B cell (primary cell): ENCODE results near the gene SETDB1. TPM values are rescaled to one million over a fixed set of nuclear protein-coding genes. Genes with fewer than 3 reads are reported as not detected.

Source experiments
- ATAC-seq: fragments of 200-7000 bp; cut with Tn5 transposase; one replicate; pipeline ENCODE4 v1.10.0; 2021; ENCODE audit warnings: low read depth, mild to moderate bottlenecking, moderate number of reproducible peaks, moderate library complexity
- CTCF ChIA-PET: fragments of 350-600 bp; sonication (Branson Sonifier 250); formaldehyde crosslinking; loops from one replicate; lab custom pipeline; 2021; ENCODE audit warnings: antibody characterized with exemption, inconsistent platforms; lab: Charles Lee
- POLR2A ChIA-PET: fragments of 350-600 bp; sonication (Branson Sonifier 250); formaldehyde crosslinking; loops from one replicate; lab custom pipeline; 2021; ENCODE audit warnings: antibody characterized with exemption; lab: Charles Lee
- DNase-seq: peaks from one replicate; pipeline ENCODE4 v3.0.0; 2013
- H2AFZ ChIP-seq: 2 replicates; pipeline ENCODE4 v1.6.1; 2012; ENCODE audit warnings: mild to moderate bottlenecking, low read depth, low read length; ENCODE audit not compliant: insufficient read depth, poor library complexity, severe bottlenecking
- H3K27ac ChIP-seq, 2 donors: 1 replicate in 1 of 2; 2 replicates in 1 of 2; pipeline ENCODE4 v1.5.1; 2012 to 2013; ENCODE audit warnings: low read length in 2 of 2, mild to moderate bottlenecking in 2 of 2, moderate library complexity in 1 of 2
- H3K27me3 ChIP-seq, 4 experiments: fragments of 200-600 bp in 1 of 4; sonication (generic) in 1 of 4; replicated peaks in 1 of 4; 1 replicate in 2 of 4; 2 replicates in 2 of 4; pipeline versions ENCODE4 v1.6.1 to v1.7.0; 2013 to 2016; ENCODE audit warnings: low read length in 3 of 4, mild to moderate bottlenecking in 2 of 4, mixed read lengths in 1 of 4, moderate library complexity in 1 of 4; ENCODE audit not compliant: insufficient read depth in 4 of 4, control insufficient read depth in 3 of 4; ENCODE audit errors: control extremely low read depth in 1 of 4
- H3K36me3 ChIP-seq, 2 experiments: replicated peaks in 1 of 2; 1 replicate in 1 of 2; 2 replicates in 1 of 2; pipeline versions ENCODE4 v1.6.1 to v1.7.1; 2013; ENCODE audit warnings: low read length in 1 of 2; ENCODE audit not compliant: insufficient read depth in 2 of 2, control insufficient read depth in 1 of 2; ENCODE audit errors: control extremely low read depth in 1 of 2, extremely low read depth in 1 of 2
- H3K4me1 ChIP-seq, 2 donors: fragments of 200-600 bp in 1 of 2; sonication (generic) in 1 of 2; 1 replicate in 1 of 2; 2 replicates in 1 of 2; pipeline versions ENCODE4 v1.5.1 to v1.6.1; 2013 to 2017; ENCODE audit warnings: low read length in 2 of 2; ENCODE audit not compliant: control insufficient read depth in 2 of 2, insufficient read depth in 2 of 2
- H3K4me2 ChIP-seq: replicated peaks from 2 replicates; pipeline ENCODE3; 2012; ENCODE audit warnings: mild to moderate bottlenecking, low read depth, low read length; ENCODE audit not compliant: poor library complexity, severe bottlenecking
- H3K4me3 ChIP-seq, 5 experiments: fragments of 200-600 bp in 1 of 5; sonication (generic) in 1 of 5; 1 replicate in 3 of 5; 2 replicates in 2 of 5; pipeline versions ENCODE4 v1.5.1 to v1.7.0; 2011 to 2016; ENCODE audit warnings: low read length in 4 of 5, mild to moderate bottlenecking in 4 of 5, low read depth in 2 of 5, control low read depth in 1 of 5, moderate library complexity in 1 of 5; ENCODE audit not compliant: insufficient read depth in 1 of 5; ENCODE audit errors: control extremely low read depth in 1 of 5, extremely low read depth in 1 of 5
- H3K79me2 ChIP-seq: fragments of 200-600 bp; sonication (generic); one replicate; pipeline ENCODE4 v1.6.0; 2016; ENCODE audit warnings: low read length; ENCODE audit not compliant: control insufficient read depth, insufficient read depth
- H3K9ac ChIP-seq: fragments of 200-600 bp; sonication (generic); 2 replicates; pipeline ENCODE4 v1.6.1; 2017; ENCODE audit warnings: mild to moderate bottlenecking, low read length, moderate library complexity
- H3K9me3 ChIP-seq, 3 donors: one replicate each; pipeline versions ENCODE4 v1.6.1 to v1.7.1; 2013; ENCODE audit warnings: low read length in 2 of 3; ENCODE audit not compliant: control insufficient read depth in 2 of 3, insufficient read depth in 1 of 3; ENCODE audit errors: control extremely low read depth in 1 of 3
- H4K20me1 ChIP-seq: 2 replicates; pipeline ENCODE4 v1.6.0; 2012; ENCODE audit warnings: mild to moderate bottlenecking, low read length; ENCODE audit not compliant: insufficient read depth, control insufficient read depth, poor library complexity, severe bottlenecking
- H3K27ac Mint-ChIP-seq: one replicate; pipeline ENCODE4 v1.8.0; 2021; ENCODE audit warnings: mixed read lengths
- H3K27me3 Mint-ChIP-seq: one replicate; pipeline ENCODE4 v1.8.0; 2021; ENCODE audit warnings: mixed read lengths
- H3K4me1 Mint-ChIP-seq: one replicate; pipeline ENCODE4 v1.8.0; 2021; ENCODE audit warnings: mixed read lengths
- H3K4me3 Mint-ChIP-seq: one replicate; pipeline ENCODE4 v1.8.0; 2021; ENCODE audit warnings: mixed read lengths
- H3K9me3 Mint-ChIP-seq: one replicate; pipeline ENCODE4 v1.8.0; 2022; ENCODE audit warnings: mixed read lengths; ENCODE audit not compliant: insufficient read depth
- EZH2 ChIP-seq: IDR thresholded peaks from 2 replicates; pipeline ENCODE4 v1.6.1; 2012; ENCODE audit warnings: borderline replicate concordance, low read depth, mild to moderate bottlenecking, moderate library complexity, low read length; ENCODE audit not compliant: insufficient read depth, poor library complexity, severe bottlenecking
- WGBS: methylation state at CpG from one replicate; pipeline ENCODE4 v1.1.5; 2013; ENCODE audit warnings: missing lambda C conversion rate; ENCODE audit not compliant: insufficient coverage; 5-methylcytosine and 5-hydroxymethylcytosine counted together
- intact Hi-C: fragments of 100-400 bp; cut with micrococcal nuclease; formaldehyde crosslinking; loops from one replicate; pipeline ENCODE4 v1.10.0; 2022
- polyA plus RNA-seq: library from polyadenylated mRNA; depleted of rRNA; stranded (reverse); fragments of >200 nt; gene quantifications from 2 replicates; pipeline ENCODE4 v1.2.3, GENCODE V29; 2012
- total RNA-seq, 2 donors: library from RNA; stranded (reverse); fragments of 120-200 nt in 1 of 2; gene quantifications; 1 replicate in 1 of 2; 2 replicates in 1 of 2; pipeline versions ENCODE4 v1.2.3 to v1.2.4, GENCODE V29; 2013 to 2022
- TF ChIP-seq, protein P1 (sequence below): fragments of 200-600 bp; IDR thresholded peaks from one replicate; pipeline ENCODE4 v1.8.0; 2022; ENCODE audit warnings: antibody characterized with exemption, mild to moderate bottlenecking

The SETDB1 gene
- total and polyA plus RNA-seq, 2 donors (not counting 1 experiment from before 2014, with no cell fraction given) = 57.4 to 115 TPM

GRCh38 chr1:150961756-150962155 lies 35.6 kb downstream of the SETDB1 start:
- no peak overlapping the region for H3K27ac Mint-ChIP-seq
- no peaks in the 10 kb centered on the region for H3K27me3 Mint-ChIP-seq
- H3K4me3 Mint-ChIP-seq = no peak overlapping the region
- ATAC-seq = no peak
- DNase-seq = no peak
- no peak overlapping the region for H3K9ac ChIP-seq
- POLR2A ChIA-PET = no interaction called here
- no peak overlapping the region for H3K27ac ChIP-seq
- no peaks in the 10 kb centered on the region for H3K9me3 ChIP-seq
- peaks cover 5 to 84% of the 10 kb centered on the region in 2 experiments for H3K36me3 ChIP-seq
- TF ChIP-seq EZH2 = no peak
- TF ChIP-seq, protein P1, sequence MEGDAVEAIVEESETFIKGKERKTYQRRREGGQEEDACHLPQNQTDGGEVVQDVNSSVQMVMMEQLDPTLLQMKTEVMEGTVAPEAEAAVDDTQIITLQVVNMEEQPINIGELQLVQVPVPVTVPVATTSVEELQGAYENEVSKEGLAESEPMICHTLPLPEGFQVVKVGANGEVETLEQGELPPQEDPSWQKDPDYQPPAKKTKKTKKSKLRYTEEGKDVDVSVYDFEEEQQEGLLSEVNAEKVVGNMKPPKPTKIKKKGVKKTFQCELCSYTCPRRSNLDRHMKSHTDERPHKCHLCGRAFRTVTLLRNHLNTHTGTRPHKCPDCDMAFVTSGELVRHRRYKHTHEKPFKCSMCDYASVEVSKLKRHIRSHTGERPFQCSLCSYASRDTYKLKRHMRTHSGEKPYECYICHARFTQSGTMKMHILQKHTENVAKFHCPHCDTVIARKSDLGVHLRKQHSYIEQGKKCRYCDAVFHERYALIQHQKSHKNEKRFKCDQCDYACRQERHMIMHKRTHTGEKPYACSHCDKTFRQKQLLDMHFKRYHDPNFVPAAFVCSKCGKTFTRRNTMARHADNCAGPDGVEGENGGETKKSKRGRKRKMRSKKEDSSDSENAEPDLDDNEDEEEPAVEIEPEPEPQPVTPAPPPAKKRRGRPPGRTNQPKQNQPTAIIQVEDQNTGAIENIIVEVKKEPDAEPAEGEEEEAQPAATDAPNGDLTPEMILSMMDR = no peak
- H3K79me2 ChIP-seq = no peaks in the 10 kb centered on the region
- H3K4me1 Mint-ChIP-seq = no peaks in the 10 kb centered on the region
- H2AFZ ChIP-seq = no peak overlapping the region
- WGBS = no CpG with 5 or more reads among the region's 4 CpGs
- H4K20me1 ChIP-seq = no peaks in the 10 kb centered on the region
- CTCF ChIA-PET = interaction anchor here (1.5 kb wide), 1 partner anchor 19 kb away, joined by 8 read pairs; no protein-coding TSS in a partner anchor
- no peaks in the 10 kb centered on the region for H3K9me3 Mint-ChIP-seq
- H3K4me2 ChIP-seq = no peak overlapping the region
- no peaks in the 10 kb centered on the region for H3K4me1 ChIP-seq
- no peak overlapping the region for H3K4me3 ChIP-seq
- intact Hi-C loops = no loop called here
- no peaks in the 10 kb centered on the region for H3K27me3 ChIP-seq

DNA sequence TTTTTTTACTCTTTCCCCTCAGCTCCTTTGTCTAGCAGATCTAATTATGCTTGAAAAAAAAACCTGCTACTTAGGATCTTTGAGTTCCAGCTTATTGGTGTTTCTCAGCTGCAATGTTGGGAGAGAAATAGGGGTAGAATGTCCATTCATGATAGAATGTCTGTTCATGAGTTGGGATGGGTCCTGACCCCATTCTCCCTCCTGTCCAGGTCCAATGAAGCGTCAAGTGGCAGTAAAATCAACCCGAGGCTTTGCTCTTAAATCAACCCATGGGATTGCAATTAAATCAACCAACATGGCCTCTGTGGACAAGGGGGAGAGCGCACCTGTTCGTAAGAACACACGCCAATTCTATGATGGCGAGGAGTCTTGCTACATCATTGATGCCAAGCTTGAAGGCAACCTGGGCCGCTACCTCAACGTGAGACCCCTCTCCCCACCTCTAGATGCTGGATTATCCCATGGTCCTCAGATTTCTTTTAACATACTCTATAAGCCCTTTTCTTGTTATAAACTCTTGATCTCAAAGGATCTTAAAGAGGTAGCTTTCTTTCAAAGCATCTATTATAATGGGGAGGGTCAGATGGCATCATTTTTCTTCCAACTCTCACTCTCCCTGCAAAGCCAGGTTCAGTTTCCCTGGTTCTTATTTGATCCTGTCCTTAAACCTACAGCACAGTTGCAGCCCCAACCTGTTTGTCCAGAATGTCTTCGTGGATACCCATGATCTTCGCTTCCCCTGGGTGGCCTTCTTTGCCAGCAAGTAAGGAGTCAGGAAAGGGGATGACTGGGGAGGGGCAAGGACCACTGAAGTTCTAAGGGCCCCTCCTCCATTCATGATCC lies 37.4 kb downstream of the SETDB1 start:
- H3K36me3 ChIP-seq = peaks cover 5 to 90% of the 10 kb centered on the region in 2 experiments
- peaks cover 11% of the 10 kb centered on the region for H4K20me1 ChIP-seq
- no peak for DNase-seq
- peaks cover 5% of the 10 kb centered on the region for H3K79me2 ChIP-seq
- CTCF ChIA-PET = interaction anchor here (0.9 kb wide), 1 partner anchor 40 kb away, joined by 3 read pairs; no protein-coding TSS in a partner anchor
- no peaks in the 10 kb centered on the region for H3K27me3 ChIP-seq
- H3K4me1 Mint-ChIP-seq = no peaks in the 10 kb centered on the region
- 96% methylated on average over 6 of the region's 10 CpGs for WGBS
- H3K4me3 Mint-ChIP-seq = no peak overlapping the region
- H3K4me2 ChIP-seq = no peak overlapping the region
- no peaks in the 10 kb centered on the region for H3K9me3 Mint-ChIP-seq
- TF ChIP-seq EZH2 = no peak
- TF ChIP-seq, protein P1 = no peak
- no peak overlapping the region for H3K27ac ChIP-seq
- no peak overlapping the region for H3K9ac ChIP-seq
- no peaks in the 10 kb centered on the region for H3K9me3 ChIP-seq
- no peaks in the 10 kb centered on the region for H3K4me1 ChIP-seq
- intact Hi-C loops = no loop called here
- H3K4me3 ChIP-seq = no peak overlapping the region
- H3K27ac Mint-ChIP-seq = peak overlapping the region; percentile 50
- no peaks in the 10 kb centered on the region for H3K27me3 Mint-ChIP-seq
- no peak overlapping the region for H2AFZ ChIP-seq
- ATAC-seq = no peak
- POLR2A ChIA-PET = interaction anchor here (0.6 kb wide), 2 partner anchors 11 to 14 kb away, joined by 3 to 4 read pairs; partner anchors contain the start of gene CERS2
